ENCODE results near the gene LHX3.

LHX3 gene

DNA sequence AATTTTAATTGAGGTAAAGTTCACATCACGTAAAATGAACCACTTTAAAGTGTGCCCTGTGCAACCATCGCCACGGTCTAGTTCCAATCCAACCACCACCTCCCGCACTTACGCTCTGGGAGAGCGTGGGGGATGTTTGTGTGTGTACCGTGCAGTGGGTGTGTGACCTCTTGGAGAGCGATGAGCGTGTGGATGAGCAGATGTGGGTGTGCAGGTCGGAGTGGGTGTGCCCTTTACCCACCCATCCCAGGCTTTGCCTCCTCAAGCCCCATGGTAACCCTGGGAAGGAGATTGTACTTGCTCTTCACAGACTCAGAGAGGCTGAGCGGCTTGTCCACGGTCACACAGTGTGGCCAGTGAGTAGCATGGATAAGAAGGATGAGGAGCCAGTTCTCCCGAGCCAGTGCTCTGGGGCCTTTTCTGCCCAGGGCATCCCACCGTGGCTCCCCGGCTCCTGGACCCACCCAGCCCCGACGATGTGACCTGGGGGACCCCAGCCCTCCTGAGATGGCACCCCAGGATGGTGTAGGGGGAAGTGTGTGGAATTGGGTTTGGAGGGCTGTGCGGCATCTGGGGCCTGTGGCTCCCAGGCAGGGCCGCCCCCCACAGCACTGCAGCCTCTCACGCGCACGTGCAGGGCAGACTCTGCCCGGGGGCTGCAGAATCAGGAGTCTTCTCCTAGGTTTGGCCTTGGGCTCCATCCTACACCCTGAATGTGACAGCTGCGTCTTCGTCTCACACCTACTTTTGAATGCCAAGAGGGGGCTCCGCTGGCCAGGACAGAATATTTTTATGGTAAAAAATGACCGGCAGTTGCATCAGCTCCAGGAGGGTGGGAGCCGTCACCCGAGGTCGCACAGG is 13.6 kb downstream of the LHX3 start:
- DNase-seq, result no peak

DNA sequence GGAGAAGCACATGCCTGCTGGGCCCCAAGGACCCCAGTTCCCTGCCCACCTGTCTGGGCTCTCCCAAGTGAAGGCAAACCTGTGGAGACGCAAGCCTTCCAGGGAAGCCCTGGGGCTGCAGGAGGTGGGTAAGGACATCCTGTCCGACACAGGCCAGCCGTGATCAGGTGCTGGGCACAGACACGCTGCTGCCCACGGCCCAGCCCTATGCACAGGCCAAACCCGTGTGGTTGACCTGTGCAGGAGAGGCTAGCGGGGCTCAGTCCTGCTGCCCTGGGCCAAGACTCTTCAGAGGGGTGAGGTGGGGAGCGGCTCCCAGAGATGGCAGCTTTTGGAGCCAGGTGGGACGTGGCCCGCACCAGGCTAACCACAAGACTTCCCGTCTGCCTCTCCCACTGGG is 14.3 kb downstream of the LHX3 start:
- DNase-seq, result no peak

DNA sequence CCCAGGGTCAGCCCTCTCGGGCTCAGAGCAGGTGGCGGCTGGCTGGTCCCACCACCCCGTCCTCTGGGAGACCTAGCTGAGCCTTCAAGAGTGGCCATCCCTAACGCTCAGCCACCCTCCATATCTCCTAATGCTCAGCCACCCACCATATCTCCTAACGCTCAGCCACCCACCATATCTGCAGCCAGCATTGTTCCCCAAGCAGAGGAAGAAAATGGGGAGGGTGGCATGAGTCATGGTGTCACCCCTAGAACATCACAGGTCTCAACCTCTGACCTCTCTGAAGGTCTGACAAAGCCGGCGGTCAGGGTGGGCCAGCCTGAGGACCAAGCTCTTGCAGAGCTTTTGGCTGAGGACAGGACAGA is 14.7 kb downstream of the LHX3 start:
- DNase-seq, result no peak

DNA sequence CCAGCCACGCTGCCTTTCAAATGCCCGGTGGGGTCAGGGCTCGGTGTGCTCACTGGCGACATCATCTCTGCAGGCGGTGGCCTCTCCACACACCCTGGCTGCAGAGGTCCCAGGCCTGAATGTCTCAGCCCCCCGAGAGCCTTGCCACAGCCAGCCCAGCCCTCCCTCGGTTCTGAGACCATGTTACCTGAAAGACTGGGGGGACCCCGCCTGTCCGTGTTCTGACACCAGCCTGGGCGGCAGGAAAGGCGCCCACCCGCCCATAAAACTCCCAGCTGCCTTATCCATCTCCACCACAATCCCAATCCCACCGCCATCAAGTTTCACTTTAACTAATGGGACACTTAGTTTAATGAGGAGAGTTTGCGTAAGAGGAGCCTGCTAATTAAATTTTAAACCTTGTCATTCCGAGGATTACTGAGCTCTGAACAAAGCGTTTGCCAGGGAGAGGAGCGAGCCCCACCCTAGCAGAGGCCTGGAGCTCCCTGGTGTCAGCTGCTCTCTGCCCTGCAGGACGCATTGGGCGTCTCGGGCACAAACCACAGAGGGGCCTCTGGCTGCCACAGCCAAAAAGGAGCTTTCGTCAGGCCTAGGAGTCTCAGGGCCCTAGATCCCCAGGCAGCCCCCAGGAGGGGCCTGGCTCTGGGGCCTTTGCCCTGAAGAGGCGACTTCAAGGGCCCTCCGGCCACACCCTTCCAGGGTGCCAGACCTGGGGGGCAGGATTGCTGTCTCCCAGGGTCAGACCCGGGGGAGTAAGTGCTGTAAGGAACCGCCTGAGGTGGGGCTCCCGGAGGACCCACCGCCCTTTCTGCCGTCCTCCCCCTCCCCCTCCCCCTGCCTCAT is 15.3 kb downstream of the LHX3 start:
- no peak for DNase-seq

DNA sequence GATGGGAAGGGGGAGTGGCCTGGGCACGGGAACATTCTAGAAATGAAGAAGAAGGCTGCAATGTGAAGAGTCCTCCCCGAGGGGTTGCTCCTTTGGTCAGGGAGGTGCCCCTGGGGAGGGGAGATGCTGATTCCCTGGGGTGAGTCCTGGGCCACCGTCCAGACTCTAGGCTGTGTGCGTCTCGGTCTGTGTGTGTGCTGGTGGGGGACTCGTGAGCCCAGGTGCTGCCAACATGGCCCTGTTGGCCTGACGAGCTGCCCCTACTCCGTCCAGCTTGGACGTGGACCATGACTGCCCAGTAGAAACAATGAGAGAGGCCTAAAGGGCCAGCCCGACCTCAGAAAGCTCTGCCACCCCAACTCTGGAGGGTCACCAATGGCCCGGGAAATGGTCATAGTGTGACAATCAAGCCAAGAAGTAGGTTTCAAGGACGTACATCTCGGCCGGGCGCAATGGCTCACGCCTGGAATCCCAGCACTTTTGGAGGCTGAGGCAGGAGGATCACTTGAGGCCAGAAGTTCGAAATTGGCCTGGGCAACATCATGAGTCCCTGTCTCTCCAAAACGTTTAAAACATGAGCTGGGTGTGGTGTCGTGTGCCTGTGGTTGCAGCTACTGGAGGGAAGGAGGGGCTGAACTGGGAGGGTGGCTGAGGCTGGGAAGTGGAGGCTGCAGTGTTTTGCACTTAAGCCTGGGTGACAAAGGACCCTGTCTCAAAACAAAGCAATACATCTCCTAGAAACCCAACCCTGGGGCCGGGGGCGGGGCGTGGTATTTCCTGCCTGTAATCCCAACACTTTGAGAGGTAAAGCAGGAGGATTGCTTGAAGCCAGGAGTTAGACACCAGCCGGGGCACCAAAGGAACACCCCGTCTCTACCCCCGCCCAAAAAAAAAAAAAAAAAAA is 17.0 kb downstream of the LHX3 start:
- DNase-seq, result no peak

DNA sequence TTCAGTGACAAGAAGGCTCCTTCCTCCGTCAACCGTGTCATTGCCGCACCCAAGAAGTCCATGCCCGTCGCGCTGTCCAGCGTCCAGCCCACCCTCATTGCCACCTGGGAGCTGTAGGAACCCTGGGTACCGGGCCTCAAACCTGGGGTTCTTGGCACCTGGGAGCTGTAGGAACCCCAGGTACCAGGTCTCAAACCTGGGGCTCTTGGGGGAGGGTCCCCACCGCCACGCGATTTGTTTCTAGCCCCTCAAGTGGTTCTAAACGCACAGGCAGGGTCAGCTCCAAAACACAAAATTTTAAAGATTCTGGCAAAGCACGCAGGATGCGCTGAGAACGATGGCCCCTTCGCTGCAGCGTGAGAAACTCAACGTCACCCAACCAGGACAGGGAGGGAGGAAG is 17.7 kb downstream of the LHX3 start:
- DNase-seq, result no peak

DNA sequence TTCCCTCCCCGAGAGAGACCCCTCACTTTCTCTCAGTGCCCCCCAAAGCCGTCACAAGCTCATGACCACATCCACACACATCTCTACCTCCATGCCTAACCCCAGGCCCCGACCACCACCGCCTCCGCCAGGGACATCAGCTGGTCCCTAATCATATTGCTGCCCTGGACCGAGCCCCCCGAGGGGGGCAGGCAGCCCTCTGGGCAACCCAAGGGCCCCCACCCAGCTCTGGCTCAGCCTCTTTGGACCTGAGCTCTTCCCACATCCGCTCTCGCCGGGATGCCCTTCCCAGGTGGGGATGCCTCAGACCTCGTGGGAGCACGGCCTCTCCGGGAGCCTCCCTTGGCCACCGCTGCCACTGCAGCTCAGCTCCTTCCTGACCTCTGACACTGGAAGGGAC is 18.5 kb downstream of the LHX3 start:
- no peak for DNase-seq

DNA sequence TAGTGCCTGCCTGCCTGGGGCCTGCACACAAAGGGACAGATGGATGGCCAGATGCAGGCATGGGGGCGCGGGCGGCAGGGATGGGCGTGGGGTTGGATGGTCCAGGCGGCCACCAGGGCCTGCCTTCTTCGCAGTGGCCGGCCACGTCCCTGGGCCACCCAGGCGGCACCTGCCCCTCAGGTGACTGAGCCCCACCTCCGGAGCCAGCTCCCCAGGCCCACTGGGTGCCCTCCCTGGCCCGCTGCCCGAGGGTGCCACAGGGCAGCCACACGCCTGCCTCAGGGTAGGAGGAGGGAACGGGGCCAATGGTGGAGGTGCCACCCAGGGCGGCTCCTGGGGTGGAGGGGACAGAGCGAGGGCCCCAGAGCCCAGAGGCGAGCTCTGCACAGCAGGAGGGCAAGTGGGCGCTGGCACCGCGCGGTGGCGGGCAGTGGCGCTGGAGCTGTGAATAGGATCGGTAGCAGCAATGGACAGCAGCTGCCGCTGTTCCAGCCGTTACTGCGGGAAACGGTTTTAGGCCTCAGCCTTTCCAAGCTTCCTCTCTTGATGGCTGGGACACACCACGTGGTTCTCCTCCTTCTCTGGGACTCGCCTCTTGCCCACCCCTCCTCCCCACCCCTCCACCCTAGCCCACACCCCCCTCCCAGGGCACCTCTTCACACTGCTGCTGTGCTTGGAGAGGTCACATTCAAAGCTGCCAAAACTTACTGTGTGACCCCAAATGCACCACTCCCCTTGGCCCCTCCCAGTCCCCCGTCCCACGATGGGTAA is 19.1 kb downstream of the LHX3 start:
- no peak for DNase-seq

DNA sequence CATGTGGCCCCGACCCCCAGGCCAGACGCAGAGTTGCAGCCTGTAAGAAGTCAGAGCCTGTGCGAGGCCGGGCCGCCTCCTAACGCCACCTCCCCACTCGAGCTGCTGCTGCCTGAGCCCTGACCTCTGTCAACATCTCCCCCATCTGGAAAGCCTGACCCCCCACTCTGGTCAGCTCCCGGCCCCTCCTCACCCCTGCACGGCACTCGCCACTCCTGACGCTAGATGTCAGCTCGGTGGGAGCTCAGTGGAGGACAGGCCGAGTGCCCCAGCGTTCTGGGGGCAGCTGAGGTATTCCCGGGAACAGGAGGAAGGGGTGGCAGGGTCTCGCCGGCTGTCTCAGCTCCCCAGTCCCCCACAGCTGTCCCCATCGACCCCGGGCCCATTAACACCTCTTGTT is 19.9 kb downstream of the LHX3 start:
- no peak for DNase-seq

DNA sequence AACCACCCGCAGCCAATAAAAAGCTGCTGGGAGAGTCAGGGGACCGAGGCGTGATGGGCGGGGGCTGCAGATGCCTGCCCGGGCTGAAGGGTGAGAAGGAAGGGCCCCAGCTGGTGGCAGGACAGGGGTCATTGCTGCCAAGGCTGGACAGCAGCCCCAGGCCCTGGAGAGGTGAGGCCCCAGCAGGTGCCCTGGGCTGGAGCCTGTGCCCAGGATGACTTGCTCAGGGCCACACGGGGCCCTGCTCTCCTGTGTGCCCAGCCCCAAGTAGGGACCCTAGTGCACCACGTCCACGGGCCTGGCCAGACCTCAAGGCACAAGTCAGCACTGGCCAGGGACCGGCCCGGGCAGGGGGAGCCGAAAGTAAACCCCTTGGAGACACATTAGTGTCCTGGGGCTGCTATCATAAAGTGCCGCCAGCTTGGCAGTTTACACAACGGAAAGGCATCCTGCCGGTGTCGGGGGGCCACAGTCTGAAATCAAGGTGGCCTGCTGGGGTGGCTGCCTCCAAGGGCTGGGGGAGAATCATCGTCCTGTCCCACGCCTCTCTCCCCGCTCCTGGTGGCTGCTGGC is 22.0 kb downstream of the LHX3 start:
- DNase-seq, result no peak

DNA sequence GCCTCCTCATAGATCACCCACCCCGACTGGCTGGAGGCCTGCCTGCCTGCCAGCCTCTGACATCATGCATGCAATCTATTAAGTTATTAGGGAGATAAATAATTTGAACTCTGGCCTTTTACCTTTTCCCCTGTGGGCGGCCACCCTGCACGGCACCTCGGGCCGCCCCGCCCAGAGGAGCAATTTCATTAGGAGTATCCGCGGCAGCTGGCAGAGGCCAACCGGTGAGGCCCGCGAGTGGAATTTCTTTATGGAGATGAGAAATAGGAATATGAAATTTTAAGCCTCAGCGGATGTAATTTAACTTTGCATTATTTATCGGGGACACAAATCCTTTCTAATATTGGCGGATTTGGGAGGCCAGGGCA is 22.5 kb downstream of the LHX3 start:
- DNase-seq, result no peak

DNA sequence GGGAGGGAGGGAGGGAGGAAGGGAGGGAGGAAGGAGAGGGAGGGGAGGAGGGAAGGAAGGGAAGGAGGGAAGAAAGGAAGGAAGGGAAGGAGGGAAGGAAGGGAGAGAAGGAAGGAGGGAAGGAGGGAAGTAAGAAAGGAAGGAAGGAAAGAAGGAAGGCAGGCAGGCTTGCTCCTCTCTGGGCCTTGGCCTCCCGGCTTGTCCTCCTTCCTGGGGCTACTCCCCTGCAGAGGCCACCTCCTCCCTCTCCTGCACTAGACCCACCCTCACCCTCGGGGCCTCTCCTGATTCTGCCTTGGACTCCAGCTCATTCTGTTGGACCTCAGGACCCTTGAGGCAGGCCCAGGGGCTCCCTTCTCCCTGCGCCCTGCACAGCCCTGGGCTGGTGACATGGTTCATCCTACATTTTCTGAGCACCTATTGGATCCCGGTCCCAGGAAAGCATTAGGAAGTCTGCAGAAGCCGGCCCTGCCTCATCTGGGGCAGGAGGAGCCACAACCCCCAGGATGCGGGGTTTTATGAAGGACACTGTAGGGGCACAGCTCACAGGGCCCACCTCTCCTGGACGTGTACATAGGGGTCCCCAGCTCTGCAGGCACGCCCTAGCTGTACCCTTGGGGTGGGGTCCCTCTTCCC is 23.0 kb downstream of the LHX3 start:
- DNase-seq, result no peak

DNA sequence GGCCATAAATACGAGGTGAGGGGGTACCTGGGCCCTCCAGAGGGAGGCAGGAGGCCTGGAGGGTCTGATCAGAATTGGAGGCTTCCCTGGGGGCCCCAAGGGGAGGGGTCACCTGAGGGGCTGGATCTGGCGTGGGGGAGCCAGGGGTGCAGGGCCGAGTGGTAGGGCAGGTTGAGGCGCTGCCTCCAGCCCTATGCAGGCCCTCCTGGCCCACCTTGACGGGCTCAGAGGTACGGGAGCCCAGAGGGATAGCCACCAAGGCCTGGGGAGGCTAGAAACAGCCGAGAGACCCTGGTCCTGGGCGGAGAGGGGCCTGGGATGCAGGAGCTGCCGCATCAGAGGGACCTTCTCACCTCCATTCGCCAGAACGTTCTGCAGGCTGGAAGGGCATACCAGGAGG is 24.3 kb downstream of the LHX3 start:
- DNase-seq, result no peak

DNA sequence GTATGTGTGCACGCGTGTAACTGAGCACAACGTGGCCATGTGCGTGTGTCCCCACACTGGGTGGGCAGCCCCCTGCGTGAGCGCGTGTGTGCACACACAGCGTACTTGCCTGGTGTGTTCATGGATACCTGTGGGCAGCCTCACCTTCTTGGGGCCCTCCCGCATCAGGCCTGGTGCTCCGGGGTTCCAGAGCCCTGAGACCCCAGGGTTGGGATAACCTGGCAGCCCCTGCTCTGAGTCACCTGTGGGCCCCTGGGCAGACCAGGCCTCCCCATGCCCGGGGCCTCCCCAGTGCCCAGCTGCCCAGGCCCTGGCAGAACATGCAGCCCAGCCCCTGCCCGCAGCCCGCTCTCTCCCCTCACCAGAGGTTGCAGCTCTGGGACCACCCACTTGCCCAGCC is 25.2 kb downstream of the LHX3 start:
- DNase-seq, result no peak

DNA sequence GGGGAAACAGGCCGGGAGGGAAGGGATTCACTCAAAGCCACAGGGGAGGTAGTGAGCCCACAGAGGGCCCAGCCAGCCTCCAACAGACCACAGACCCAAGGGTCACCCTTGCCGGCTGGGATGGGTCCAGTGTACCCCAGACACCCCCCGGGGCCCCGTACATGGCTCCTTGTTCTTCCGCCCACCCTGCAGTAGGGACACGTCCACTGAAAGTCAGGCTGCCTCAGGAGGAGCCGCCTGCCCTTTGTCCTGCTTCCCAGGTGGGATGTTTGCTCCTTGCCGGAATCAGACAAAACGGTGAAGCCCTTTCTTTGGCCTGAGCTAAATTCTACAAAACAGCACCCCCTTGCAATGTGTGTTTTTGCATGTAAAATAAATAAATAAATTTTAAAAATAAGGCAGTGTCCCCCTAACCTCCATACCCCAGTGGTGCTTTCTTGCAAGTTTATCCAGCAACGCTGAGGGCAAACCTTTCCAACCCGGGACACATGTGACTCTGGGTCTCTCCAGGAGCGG is 25.8 kb downstream of the LHX3 start:
- no peak for DNase-seq

DNA sequence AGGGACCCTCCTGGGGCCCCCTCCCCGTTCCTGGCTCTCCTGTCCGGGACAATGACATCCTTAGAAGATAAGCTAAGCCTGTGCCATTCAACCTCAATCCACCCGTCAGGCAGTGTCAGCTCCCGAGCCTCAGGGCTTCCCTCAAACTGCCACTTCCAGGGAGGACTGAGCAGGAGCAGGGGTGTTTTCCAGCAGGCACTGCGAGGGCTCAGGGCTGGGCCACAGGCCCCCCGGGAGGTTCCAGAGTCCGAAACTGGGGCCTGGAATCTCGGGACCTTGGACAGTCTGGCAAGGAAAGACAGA is 26.2 kb downstream of the LHX3 start:
- DNase-seq, result no peak

DNA sequence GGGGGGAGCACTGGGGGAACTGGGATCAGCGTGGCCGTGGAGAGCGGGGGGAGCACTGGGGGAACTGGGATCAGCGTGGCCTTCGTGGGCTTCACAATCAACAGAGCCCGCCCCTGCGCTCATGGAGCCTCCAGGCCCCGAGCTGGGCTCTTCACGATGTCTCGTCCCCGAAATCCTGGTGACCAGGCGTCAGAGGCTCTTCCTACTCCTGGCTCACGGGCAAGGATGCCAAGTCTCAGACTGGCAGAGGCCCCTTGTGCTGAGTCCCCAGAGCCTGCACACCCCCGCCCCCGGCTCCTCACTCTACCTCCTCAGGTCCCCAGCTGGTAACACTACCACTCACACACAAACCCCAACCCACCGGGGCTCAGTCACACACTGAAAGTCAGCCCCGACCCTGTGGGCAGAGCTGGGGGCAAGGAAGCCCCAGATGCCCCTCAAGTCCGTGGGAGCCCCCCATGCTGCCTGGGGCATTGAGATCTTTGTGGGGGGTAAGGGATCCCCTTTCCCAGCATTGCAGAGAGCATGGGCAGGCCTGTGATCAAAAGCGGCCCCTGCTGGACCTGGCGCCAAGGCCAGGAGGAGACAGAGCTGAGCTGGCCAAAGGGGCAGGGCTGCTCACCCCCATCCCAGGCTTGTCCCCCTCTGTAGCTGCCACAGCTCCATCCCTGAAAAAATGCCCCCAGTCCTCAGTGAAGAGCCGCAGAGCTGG is 26.7 kb downstream of the LHX3 start:
- no peak for DNase-seq

DNA sequence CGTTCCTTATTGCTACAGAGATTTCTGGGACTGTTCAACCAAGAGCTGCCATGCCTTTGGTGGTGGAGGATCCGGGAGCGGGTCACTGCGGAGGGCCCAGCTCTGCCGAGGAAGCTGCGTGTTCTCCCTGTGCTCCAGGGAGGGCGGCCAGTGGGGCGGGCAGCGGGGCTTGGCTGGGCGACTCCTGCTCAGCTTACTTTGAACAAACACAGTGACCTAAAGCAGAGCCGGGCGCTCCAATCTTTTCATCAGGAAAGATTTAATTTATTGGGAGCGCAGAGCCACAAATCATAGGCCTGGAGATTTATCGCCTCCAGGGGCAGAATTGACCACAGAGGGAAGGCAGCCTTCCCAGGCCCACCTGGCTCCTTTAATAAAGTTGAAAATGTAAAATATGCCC is 27.7 kb downstream of the LHX3 start:
- no peak for DNase-seq

DNA sequence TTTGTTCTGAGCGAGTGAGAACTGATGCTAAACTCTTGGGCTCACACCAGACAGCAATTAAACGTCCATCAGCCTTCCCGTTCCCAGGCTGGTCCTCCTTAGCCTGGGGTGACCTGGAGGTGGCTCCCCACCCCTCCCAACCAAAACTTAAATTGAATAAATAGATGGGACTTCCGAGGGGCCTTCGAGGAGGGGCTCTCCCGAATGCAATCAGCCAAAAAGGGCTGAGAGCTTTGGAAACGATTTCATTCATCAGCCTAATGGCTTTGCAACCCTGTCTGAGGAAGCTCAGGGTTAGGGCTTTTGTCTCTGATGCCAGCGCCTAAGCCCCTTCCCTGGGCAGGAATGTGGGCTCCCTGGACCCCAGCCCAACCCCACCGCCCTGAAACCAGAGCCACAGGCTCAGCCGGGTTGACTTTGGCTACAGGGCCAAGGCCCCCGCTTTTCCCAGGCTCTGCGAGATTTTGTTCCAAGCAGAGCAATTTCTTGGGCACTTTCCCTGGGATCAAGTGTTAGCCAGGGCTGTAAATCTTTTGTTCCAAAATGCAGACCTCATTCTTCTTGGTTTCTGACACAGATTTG is 29.2 kb downstream of the LHX3 start:
- DNase-seq, result no peak

DNA sequence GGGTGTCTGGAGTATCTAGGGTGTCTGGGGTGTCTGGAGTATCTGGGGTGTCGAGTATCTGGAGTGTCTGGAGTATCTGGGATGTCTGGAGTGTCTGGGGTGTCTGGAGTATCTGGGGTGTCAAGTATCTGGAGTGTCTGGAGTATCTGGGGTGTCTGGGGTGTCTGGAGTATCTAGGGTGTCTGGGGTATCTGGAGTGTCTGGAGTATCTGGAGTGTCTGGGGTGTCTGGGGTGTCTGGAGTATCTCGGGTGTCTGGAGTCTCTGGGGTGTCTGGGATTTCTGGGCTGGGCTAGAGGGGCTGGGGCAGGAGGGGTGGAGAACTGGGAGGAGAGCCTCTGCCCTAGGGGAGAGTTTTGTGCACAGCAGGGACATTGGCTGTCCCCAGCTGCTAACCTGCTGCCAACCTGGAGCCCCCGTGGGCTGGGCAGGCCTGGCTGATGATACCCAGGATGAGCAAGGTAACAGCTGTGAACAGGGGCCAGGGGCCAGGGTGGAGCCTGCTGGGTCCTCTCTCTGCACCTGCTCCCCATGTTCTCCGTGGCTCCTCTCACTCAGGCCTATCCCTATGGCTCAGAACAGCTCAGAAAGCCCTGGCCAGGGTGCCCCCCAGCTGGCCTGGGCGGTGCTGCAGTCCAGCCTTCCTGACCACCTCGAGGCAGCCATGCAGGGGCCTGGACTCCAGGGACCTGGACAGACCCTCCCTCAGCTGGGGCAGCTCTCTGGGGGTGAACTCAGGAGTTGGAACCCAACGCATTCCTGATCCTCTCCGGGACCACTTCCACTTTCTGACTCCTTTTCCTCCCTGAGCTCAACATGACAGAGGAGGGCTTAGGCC is 29.9 kb downstream of the LHX3 start:
- peak; percentile 32 for DNase-seq

Measured in NCI-H2171 (cell line).